OCI-M1 (cell line): ENCODE data around the gene DDX41.
"Not testable (repeated sequence)": the region's sequence is repeated elsewhere in the genome, so short reads cannot be mapped to it uniquely, and the experiment has no call there.

ENCODE experiments used
- DNase-seq: peaks from one replicate; lab custom pipeline; 2025; lab: John Stamatoyannopoulos, UW

DDX41 gene

DNA sequence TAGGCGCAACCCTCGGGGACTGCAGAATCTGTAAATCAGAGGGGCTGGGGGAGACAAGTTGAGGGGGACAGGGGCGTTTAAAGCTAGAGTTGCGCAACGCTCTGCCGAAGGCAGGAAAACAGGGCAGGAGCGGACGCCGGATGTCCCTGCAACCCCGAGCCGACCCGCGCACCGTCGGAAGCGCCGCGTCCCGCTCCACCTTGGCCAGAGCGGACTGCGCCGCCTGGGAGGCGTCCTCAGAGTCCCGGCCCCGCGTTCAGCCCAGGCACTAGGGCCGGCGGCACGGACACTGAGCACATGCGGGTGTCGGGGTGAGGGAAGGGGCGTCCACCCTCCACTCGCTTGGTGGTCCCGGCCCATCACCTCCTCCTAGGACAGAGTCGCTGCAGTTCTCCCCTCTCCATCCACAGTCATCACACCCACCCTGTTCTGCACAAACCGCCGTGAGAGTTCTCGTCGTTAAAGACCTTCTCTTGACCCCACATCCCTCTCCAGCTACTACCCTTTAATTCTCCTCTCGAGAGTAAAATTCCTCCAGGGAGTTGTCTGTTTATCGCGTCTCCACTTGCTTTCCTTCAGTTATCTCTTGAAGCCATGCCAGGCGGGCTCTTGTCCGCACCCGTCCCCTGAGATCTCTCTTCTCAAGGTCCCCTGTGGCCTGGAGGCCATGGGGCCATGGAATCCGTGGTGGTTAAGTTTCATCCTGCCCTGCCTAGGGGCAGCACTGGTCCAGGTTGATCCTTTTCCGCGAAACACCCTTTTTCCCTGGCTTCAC, 18.6 kb downstream of the DDX41 start:
- DNase-seq = peak; percentile 57

DNA sequence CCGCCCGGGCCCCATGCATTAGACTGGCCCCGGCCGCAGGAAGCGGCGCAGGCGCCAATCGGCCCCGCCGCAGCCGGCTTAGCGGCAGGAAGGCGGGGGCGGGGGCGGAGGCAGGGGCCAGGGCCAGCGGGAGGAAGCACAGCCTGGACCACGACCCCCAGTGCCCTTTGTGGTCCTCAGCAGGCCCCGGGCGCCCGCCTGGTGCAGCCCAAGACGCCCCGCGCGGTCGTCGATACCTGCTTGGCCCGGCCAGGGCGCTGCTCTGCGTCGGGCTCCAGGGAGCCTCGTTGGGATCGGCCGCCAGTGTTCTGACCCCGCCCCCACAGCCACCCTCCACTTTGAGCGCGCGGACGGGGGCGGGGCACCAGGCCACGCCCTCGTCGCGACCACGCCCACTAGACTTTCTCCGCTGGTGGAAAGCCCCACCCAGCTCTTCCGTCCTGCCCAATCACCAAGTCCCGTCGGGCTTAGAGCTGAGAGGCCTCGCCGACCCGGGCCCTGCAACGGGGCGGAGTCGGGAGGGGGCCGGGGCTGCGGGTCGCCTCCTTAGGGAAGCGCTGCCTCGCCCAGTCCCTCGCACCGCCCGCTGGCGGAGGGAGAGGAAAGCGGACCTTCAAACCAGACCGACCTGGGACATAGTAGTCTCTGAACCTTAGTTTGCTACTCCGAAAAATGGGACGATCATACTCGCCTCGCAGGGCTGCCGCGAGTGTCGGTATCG, 19.3 kb downstream of the DDX41 start, which contains the start of gene PDLIM7:
TSS of gene PDLIM7 (minus strand) at position 313 of the 721 bp plus-strand sequence. CDS start 1,092 bp downstream, outside the sequence.
- peak; percentile 99 for DNase-seq

DNA sequence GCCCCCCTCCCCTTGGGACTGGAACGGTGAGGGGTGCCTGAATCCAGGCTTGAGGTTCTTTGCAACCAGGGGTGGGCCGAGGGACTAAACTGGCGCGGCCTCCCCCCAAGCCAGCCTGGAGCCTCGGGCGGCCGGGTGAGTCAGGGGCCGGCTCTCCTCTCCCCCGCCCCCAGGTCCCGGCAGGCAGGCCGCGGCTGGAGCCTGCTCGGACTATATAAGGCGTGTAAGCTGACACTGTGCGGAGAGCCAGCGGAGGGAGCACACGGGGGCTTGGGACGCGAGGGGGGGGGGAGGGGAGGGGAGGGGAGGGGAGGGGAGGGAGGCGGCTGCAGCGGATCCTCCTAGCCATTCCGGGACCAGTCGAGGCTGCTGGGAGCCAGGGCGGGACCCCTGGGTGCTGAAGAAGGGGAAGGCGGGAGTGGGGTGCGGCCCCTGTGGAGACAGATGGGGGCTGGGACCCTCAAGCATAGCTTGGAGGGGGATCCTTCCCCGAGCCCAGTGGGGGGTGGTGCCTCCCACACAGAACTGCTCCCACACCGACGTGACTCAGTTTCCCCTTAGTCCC, 20.0 kb downstream of the DDX41 start:
- DNase-seq = peak; percentile 90

- peak; percentile 62 for DNase-seq
Observed at GRCh38 chr5:177496070-177496726, 20.6 kb downstream of the DDX41 start.

- peak; percentile 69 for DNase-seq
Observed at GRCh38 chr5:177495243-177496060, 21.3 kb downstream of the DDX41 start.

GRCh38 chr5:177494346-177495195, 22.2 kb downstream of the DDX41 start:
- DNase-seq = peak; percentile 68

DNA sequence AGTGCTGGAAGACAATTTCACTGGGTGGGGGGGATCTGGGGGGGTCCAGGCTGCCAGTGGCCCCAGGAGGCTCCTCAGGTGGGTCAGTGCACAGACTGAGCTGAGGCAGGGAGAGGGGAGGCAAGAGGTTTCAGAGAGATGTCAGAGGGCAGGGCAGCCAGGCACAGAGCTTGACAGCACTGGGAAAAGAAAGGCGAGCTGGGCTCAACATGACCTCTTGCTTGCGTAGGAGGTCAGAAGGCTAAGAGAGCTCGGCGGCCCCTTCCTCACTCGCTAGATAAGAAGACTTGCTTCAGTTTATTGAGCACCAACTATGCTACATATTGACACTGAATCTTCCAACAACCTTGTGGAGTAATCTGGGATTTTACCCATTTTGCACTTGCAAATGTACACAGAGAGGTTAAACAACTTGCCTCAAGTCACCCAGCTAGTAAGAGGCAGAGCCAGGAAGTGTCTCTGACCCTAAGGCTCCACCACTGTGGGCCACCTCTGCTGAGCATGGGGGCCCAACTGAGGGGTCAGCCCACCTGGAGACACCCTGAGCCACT, 22.9 kb downstream of the DDX41 start:
- DNase-seq = no peak

DNA sequence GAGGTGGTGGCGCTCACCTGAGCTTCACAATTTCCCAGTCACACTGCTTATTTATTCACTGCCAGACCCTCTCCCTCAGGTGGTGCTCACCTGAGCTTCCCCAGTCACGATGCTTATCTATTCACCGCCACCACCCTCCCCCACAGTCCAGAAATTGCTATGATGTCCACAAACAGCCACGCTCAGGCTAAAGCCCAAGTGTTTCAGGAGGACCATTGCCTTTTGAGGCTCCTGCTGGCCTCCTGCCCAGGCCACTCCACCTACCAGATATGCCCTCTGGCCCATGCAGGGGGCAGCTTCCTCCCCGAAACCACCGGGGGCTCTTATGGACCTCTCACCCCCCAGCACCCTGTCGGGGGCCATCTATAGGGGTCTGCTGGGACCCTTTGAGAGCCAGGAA, 23.9 kb downstream of the DDX41 start:
- DNase-seq = no peak

GRCh38 chr5:177491983-177492746, 24.6 kb downstream of the DDX41 start:
- no peak for DNase-seq

GRCh38 chr5:177491429-177491945, 25.3 kb downstream of the DDX41 start:
- DNase-seq = peak; percentile 84

DNA sequence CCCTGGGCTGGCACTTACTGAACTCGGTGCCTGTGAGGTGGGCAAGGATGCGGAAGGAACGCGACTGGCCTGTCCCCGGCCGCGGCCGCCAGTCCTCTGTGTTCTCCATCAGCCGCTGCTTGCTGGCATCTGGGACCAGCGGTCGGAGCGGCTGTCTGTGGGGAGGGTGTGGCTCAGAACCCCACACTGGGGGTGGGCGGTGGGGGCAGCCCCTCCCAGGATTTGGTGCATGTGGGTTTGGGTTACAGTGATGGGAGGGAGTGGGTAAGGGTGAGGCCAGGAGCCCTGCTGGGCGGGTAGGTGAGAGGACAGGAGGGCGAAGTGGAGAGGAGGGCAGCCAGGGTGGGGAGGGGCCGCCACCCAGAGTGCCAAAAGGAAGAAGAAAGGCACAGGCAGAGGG, 25.8 kb downstream of the DDX41 start:
- no peak for DNase-seq

GRCh38 chr5:177490311-177490991, 26.3 kb downstream of the DDX41 start:
- DNase-seq = no peak

- DNase-seq = no peak
Observed at GRCh38 chr5:177489119-177489716, 27.5 kb downstream of the DDX41 start.

DNA sequence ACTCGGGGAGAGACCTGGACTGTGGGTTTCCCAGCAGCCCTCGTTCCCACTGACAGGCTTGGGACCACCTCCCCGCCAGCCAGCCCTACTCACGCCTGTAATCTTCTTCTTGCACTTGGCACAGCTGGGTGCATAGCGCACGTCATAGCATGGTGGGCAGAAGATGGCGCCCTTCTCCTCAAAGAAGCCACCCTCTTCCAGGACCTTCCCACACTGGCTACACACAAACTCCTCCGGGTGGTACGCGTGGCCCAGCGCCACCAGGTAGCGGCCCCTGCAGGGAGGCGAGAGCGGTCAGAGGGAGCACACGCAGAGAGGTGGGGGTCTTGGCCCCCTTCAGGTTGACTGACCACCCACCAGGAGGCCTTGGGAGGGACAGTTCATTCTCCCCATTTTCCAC, 28.8 kb downstream of the DDX41 start:
- DNase-seq = no peak

DNA sequence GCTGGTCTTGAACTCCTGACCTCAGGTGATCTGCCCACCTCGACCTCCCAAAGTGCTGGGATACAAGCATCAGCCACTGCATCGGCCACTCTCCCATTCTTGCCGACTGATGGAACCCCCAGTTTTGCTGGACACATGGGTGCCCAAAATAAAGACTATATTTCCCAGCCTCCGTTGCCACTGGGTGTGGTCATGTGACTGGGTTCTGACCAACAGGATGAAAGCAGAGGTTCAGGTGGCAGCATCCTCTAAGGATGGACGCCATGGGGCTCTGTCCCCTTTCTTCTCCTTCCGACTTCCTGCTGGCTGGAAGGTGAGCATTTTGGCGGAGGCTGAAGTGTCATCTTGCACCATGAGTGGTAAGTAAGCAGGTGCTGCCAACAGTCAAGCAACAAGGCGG, 29.6 kb downstream of the DDX41 start:
- DNase-seq = no peak

DNA sequence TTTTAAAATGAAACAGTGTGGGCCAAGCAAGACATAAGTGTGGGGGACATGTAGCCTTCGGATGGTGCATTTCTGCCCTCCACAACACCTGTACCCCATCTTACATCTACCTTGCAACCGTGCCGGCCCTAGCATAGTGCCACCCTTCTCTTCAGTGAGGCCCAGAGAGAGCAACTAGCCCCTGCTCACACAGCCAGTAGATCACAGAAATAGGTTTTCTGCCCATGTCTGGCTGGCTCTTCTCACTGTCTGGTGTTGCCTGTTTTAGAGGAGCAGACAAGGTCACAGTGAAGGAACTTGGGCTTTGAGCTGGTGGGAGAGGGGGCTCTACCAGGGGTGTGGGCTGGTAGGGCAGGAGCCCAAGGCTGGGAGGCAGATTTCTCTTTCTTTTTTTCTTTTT, 30.5 kb downstream of the DDX41 start:
- DNase-seq = no peak

DNA sequence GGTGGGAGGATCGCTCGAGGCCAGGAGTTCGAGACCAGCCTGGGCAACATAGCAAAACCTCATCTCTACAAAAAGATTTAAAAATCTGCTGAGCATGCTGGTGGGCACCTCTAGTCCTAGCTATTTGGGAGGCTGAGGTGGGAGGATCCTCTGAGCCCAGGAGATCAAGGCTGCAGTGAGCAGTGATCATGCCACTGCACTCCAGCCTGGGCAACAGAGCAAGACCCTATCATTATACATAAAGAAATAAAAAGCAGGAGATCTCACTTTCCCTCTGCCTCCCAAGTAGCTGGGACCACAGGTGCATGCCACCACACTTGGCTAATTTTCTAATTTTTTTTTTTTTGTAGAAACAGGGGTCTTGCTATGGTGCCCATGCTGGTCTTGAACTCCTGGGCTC, 31.0 kb downstream of the DDX41 start:
- DNase-seq = not testable (repeated sequence)

DNA sequence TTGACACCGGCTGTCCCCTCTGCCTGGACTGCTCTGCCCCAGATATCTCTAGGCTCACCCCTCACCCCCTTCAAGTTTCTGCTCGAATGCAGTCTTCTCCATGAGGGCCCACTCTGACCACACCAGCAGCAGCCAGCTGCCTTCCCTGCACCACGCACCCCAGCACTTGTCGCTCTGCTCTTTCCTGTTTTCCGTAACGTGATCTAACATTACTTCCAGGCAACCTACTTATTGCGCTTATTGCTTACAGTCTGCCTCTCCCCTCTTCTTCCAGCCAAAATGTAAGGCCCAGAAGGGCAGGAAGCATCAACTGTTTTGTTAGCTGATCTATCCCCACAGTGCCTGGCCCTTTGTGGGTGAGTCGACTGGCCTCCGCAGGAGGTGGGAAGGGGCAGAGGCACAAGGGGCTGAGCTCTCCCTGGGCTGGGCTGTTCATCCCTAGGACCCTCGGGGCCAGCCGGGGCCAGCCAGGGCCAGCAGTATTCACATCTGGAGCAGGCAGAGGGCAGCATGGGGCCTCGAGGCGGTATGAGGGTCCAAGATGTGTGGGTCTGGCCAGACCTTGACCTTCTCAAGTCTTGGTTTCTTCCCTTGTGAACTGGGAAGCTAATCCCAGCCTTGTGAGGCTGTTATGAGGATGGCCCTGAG, 31.7 kb downstream of the DDX41 start:
- DNase-seq = no peak
